ENCODE data around the gene KREMEN1.
"Not testable (repeated sequence)": the region's sequence is repeated elsewhere in the genome, so short reads cannot be mapped to it uniquely, and the experiment has no call there.

The KREMEN1 gene

DNA sequence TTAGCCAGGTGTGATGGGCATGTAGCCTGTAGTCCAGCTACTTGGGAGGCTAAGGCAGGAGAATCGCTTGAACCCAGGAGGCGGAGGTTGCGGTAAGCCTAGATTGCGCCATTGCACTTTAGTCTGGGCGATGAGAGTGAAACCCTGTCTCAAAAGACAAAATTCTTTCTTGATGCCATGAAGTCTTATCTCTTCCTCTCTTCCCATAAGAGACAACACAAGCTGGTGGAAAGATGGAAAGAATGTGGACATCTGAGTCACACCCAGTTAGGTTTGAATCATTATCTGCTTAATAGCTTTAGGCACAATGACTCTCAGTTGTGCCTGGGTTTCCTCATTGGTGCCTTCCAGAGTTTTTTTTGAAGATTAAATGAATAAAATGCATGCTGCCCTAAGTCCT, 35.3 kb downstream of the KREMEN1 start:
- no peak for DNase-seq

DNA sequence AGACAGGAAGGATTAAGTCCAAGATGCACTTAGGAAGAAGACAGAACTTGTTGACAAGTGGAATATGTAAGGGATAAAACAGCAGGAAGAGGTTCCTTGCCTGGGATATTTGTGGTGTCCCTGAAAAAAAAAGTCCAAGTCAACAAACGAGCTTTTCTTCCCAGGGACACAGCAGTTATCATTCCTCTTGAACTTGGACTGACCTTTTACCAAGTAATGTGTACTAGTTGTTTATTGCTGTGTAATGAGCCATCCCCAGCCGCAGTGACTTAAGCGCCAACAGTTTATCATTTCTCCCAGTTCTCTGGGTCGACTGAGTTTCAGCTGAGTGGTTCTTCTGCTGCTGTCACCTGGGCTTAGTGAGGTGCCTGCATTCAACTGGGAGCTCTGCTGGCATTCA, 37.0 kb downstream of the KREMEN1 start:
- DNase-seq, result no peak

DNA sequence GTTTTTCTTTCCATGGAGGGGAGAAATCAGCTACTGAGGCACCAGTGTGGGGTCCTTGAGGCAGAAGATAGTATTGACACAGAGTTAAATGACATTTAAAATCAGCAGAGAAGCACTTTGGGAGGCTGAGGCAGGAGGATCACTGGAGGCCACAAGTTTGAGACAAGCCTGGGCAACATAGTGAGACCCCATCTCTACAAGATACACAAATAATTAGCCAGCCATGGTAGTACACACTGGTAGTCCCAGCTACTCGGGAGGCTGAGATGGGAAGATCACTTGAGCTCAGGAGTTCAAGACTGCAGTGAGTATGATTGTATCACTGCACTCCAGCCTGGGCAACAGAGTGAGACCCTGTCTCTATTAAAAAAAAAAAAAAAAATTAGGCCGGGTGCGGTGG, 38.1 kb downstream of the KREMEN1 start:
- no peak for DNase-seq

DNA sequence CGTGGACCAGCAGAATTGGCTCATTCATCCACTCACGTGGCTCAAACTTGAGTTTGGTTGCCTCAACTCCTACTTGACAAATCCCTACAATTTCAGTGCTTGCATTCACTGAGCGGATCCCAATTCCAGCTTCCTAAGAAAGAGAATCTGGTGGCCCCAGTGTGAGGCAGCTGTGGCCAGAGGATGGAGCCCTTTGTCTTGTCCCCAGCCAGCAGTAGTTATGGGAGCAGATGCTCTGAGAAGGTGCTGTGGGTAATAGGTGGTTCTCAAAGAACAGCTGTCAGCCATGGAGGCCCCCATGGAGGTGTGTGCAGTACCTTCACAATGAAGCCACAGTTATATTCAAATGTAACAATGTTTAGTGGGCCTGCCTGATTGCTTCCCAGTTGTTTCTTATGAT, 39.3 kb downstream of the KREMEN1 start:
- DNase-seq, result no peak

DNA sequence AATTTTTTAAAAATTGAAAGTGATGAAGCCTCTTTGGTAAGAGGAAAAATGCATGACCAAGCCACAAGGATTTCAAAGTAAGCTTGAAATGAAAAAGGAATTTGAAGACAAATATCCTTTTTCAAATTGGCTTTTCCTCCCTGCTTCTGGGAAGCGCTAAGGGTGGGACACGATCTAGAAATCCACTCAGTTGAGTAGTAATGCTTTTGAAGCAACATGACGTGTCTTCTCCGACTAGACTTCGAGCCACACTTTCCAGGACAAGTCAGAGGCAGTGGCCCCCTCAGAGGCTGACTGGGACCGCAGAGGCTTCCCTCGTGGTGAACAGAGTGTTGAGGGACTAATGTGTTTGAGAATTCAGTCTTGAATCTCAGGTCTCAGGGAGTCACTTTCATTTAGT, 39.8 kb downstream of the KREMEN1 start:
- no peak for DNase-seq

DNA sequence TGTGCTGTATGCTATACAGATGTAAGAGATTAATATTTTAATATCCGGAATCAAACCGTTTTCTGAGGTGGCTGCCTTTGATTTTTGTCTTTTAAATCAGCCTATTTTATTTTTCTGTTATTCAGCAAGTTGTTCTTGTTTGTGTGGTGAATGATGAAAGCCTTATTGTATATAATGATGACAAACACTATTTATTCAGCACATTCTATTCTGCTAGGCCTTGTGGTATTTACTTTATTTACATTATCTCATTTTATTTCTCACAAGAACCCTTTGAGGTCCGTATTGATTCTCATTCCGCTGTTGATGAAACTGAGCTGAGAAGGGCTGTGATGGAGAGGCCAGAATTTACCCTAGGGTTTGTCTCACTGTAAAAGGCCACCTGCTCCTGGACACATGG, 40.5 kb downstream of the KREMEN1 start:
- no peak for DNase-seq

DNA sequence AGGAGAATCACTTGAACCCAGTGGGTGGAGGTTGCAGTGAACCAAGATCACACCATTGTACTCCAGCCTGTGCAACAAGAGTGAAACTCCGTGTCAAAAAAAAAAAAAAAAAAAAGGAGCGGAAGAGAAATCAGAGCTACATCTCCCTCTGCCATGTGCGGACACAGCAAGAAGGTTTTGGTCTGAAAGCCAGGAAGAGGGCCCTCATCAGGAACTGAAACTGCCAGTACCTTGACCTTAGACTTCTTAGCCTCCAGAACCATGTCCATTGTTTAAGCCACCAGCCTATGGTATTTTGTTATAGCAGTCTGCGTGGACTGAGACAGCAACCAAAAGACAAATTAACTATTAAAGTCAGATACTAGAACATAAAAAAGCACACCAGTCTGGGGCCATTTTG, 41.6 kb downstream of the KREMEN1 start:
- no peak for DNase-seq

DNA sequence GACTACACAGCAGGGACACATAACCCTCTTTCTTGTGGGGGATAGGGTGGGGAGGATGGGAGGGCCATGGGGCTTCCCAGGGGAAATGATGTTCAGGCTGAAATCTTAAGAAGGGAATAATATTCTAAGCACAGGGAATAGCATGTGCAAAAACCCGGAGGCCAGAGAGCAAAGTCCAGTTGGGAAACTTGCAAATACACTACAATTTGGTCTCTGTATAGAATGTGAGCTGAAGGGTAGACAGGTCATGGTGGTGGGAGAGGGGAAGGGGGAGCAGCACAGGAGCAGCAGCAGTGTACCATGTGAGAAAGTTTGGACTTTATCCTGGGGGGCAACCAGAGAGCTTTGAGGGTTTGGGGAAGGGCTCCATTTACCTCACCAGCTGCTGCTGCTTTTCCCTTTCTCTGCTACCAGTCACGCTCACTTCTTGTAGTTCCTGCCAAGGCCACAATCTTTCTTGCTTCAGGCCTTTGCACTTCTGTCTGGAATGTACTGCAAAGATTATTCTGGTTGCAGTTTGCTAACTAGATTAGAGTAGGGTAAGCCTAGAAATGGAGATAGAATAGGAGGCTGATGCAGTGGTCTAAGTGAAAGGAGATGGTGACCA, 43.0 kb downstream of the KREMEN1 start:
- no peak for DNase-seq

DNA sequence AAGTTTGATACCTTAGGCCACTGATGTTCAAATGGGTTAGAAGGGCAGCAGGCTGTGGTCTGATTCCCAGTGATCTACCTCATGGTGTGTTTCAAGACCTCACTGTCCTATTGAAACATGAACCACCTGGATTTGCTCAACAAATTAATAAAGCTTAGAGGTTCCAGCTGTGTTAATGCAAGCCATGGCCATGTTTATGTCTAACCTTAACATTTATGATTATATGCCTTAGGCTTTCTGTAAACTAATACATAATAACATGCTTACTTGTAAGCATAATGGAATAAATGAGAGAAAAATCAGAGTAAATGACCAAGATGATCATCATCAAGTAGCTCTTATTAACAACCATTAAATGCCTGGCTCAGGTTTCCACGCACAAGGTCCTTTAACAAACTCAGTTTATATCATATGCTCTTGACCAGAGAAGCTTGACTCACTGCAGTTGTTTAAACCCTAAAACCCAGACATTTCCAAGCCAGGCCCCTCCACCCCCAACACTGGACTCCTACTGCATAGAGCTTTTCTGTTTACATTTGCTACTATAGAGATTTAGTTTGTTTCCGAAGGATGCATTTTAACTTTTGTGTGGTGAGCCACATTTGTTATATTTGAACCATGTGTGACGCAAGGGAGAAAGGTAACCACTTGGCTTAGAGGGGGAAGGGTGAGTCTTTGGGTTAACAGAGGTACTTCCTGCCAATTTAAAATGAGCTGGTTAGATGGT, 43.7 kb downstream of the KREMEN1 start:
- no peak for DNase-seq

DNA sequence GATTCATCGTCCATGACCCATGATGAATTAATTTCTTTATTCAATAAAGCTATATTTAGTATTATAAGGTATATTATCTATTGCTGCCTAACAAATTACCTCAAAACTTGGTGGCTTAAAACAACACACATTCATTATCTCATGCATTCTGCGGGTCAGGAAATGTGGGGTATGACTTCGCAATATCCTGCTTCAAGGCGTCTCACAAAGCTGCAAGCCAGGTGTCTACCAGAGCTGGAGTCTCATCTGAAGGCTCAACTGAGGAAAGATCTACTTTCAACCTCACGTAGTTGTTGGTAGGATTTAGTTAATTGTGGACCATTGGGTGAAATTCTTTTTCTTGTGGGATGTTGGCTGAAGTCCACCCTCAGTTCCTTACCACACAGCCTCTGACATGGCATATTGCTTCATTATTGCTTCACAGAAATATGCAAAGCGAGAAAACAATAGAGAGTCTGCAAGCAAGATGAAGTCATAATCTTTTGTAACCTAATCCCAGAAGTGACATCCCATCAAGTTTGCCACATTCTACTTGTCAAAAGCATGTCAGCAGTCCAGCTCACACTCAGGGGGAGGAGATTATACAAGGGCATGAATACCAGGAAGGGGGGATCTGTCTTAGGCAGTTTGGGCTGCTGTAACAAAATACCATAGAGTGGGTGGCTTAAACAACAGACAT, 45.1 kb downstream of the KREMEN1 start:
- DNase-seq, result no peak

DNA sequence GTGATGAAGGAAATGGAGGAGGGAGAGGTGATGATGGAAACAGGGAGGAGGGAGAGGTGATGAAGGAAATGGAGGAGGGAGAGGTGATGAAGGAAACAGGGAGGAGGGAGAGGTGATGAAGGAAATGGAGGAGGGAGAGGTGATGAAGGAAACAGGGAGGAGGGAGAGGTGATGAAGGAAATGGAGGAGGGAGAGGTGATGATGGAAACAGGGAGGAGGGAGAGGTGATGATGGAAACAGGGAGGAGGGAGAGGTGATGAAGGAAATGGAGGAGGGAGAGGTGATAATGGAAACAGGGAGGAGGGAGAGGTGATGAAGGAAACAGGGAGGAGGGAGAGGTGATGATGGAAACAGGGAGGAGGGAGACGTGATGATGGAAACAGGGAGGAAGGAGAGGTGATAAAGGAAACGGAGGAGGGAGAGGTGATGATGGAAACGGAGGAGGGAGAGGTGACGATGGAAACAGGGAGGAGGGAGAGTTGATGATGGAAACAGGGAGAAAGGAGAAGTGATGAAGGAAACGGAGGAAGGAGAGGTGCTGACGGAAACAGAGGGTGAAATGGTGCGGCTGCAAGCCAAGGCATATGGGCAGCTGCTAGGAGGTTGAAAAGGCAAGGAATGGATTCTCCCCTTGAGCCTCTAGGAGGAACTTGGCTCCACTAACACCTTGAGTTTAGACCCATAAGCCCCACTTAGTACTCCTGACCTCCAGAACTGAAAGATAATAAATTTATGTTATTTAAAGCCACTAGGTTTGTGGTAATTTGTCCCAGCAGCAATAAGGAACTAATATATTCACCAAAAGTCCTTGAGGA, 47.5 kb downstream of the KREMEN1 start:
- DNase-seq, result not testable (repeated sequence)

DNA sequence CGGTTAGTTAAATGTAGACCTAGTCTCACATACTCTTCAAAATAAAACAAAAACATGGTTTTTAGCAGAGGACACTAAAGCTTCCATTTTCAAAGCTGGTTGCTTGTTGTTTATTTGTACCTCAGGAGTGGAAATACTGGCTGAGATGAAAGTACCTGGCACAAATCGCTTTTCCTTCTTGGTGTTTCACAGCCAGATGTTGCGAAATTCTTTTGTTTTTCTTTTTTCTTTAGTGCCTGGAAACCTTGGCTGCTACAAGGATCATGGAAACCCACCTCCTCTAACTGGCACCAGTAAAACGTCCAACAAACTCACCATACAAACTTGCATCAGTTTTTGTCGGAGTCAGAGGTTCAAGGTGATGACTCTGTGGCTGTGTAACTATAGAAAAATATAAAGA, 48.3 kb downstream of the KREMEN1 start:
- DNase-seq, result no peak

DNA sequence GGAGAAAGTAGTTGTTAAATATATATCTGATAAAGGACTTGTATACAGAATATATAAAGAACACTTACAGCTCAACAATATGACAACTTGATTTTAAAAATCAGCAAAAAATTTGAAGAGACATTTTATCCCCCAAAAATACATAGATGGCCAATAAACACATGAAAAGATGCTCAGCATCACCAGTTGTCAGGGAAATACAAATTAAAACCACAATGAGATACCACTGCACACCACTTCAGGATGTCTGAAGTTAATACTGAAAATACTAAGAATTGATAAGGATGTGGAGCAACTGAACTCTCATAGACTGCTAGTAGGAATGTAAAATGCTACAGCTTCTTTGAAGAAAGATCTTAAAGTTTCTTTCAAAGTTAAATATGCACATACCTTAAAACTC, 49.2 kb downstream of the KREMEN1 start:
- DNase-seq, result no peak

DNA sequence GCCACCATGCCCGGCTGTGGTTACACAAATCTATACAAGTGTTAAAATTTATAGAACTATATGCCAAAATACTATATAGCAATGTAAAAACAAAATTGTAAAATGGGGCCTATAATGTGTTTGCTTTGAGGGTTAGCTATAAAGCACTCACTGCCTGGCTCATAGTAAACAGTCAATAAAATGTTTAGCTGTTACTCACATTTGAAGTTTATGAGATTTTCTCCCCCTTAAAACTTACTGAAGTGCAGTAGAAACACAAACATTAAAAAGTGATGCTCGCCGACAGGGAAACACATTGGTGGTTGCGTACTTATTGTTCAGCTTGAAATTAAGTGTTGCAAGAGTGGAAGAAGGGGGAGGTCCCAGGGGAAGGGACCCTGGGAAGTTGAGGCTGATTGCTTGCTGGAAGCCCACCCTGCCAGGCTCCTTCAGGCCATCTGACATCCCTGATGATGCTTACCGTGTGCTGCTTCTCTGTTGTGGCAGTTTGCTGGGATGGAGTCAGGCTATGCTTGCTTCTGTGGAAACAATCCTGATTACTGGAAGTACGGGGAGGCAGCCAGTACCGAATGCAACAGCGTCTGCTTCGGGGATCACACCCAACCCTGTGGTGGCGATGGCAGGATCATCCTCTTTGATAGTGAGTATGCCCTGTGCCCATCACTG, 52.1 kb downstream of the KREMEN1 start:
- no peak for DNase-seq

DNA sequence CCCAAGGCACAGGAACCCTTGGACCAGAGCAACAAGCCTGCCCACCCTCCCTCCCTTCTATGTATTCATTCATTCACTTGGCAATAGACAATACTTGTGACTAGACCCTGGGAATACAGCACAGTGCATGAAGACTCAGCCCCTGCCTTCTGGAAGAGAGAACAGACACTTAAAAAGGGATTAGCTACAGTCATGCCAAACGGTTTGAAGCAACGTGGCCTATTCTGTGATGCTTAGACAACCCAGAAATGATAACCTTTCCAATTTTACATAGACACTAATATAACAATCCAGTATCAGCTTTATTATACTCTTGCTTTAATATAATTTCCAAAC, 52.6 kb downstream of the KREMEN1 start:
- DNase-seq, result no peak

DNA sequence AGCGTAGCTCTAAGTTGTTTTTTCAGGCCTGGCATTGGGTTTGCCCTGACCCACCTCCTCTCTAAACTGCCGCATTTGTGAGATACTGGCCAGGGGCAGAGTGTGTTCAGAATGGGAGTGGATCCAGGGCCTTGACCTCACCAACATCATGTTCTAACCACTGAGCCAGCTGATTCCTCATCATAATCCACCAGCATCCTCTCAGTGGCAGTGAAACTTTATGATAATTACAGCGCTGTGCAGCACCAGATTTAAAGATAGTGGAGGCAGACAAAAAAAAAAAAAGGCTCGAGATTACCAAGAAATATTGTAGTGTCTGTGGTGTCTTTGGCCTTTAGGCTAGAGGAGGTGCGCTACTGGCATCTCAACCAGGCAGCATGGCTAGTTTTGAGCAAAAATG, 53.0 kb downstream of the KREMEN1 start:
- DNase-seq, result no peak

DNA sequence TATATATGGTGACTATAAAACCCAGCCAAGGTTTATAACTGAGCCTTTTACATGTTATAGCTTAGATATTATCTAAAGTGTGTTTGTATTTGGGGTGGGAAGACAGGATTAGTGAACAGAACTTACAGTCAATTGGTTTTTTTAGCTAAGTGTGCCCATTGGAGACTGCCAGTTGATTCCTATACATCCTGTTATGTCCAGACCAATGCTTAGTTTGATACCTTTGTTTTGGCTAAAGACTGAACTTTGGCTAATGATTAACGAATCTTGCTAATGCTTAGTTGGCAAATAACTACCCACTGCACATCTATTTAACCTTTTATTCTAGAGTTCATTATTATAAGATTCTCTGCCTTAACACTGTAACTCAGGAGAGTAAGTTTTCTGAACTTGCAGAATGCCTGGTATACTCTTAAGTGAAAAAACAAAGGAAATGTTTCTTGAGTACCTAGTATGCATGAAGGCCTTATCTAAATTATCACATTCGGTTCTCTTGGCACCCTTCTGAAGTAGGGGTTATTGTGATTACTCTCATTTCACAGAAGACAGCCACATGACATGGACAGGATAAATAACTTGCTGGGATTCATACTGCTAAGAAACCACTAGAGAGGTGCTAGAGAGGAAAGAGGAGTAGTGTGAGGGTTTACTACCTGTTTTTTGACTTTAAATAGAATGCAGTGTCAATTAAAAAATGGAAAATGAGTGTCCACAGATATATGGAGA, 54.0 kb downstream of the KREMEN1 start:
- DNase-seq, result no peak

DNA sequence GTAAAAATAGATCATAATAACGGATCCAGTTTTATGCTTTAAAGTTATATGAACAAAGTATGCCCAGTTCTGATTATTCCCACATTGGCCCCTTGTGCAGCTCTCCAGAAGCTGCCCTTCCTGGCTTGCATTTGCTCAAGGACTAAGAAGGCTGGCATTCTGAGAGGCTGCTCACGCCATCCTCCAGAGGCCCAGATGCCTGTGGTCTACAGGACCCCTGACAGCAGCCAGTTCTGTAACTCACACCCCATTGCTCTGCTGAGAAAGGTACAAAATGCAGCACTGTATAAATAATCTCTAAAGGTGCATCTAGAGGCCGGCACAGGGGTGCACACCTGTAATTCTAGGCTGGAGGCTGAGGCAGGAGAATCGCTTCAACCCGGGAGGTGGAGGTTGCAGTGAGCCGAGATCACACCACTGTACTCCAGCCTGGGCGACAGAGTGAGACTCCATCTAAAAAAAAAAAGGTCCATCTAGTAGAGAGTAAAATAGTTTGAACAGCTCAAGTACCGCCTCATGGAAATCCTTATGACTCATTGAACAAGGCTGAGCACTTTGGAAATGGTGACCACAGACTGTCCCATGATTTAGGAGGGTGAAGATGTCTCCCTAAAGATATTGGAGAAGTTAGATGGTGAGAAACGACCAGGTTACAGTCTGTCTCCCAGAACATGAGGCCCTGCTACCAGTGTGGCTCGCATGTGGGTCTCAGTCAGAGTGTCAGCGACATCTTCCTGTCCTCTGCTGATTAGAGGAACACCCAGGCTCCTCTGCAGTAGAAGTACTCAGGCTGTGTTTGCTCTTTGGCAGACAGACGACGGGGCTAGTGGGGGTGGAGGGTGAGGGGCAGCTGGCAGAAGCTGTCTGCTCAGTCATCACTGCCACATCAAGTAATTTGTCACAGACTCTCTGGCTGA, 56.3 kb downstream of the KREMEN1 start:
- DNase-seq, result no peak

DNA sequence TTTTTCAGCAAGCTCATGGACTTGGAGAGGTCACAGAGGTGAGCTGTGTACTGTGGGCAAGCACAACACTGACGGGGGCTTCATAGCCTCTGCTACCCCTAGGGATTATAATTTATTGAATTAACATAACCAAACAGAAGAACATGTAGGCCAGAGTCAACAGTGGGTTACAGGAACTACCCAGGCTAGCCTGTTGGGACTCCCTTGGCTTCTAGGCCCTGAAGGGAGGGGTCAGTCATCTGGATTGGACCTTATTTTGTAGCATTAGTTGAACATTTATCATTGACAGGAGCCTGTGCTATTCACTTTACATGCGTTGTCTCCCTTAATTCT, 56.9 kb downstream of the KREMEN1 start:
- no peak for DNase-seq

DNA sequence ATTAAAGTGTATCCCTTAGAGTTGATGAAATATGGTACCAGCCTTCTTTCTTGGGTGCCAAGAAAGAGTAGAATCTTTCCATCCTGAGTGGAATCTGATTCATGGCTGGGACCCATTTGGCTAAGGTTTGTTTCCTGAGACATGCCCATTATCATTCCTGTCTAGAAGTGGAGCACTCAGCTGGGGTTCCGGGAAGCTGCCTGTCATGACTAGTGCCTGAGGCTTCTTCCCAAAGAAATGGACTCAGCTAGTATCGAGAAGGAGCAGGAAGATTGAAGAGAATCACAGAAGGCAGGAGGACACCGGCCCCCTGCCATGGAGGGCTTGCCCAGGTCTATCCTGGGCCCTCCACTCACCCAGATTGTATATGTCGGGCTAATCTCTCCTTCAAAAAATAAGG, 57.6 kb downstream of the KREMEN1 start:
- no peak for DNase-seq

DNA sequence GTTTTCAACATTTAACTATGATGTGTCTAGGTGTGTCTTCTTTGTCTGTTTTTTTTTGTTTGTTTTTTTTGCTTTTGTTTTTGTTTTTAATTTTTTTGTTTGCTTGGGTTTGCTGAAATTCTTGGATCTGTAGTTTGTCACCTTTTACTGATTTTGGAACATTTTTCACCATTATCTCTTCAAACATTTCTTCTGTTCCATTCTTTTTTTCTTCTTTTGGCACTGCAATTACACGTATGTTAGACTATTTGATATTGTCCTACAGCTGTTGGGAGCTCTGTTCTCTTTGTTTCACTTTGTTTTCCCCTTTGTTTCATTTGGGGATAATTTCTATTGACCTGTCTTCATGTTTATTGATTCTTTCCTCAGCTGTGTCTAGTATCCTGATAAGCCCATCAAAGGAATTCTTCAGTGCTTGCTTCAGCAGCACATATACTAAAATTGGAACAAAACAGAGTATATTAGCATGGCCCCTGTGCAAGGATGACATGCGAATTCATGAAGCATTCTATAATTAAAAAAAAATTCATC, 60.8 kb downstream of the KREMEN1 start:
- no peak for DNase-seq
